SK-N-SH (cell line): ENCODE measurements around the gene SMYD3. TPM values are rescaled to one million over a fixed set of nuclear protein-coding genes. Genes with fewer than 3 reads are reported as not detected.
"Not testable (repeated sequence)": the region's sequence is repeated elsewhere in the genome, so short reads cannot be mapped to it uniquely, and the experiment has no call there.

ENCODE experiments used
- CTCF ChIA-PET: fragments of 300-600, 350-600 bp; formaldehyde crosslinking; extraction: SDS; loops from one replicate; lab custom pipeline; 2021; lab: Yijun Ruan, JAX
- POLR2A ChIA-PET: fragments of 350-600 bp; sonication (Branson Sonifier 250); formaldehyde crosslinking; extraction: SDS; loops from one replicate; lab custom pipeline; 2020; ENCODE audit warnings: antibody characterized with exemption, inconsistent platforms; lab: Yijun Ruan, JAX
- DNase-seq: peaks from one replicate; pipeline ENCODE4 v3.0.0; 2012
- H2AFZ ChIP-seq: fragments of 200-600 bp; sonication (generic); 2 replicates; pipeline ENCODE4 v1.8.1; 2016; ENCODE audit warnings: antibody characterized with exemption, mild to moderate bottlenecking, low read depth
- H3F3A ChIP-seq: fragments of 200-600 bp; sonication (generic); replicated peaks from 2 replicates; pipeline ENCODE3; 2016; ENCODE audit warnings: antibody characterized with exemption, mild to moderate bottlenecking; ENCODE audit not compliant: insufficient read depth
- H3K27ac ChIP-seq, 2 experiments: fragments of 200-500 bp in 1 of 2; fragments of 200-600 bp in 1 of 2; sonication (Bioruptor generic) in 1 of 2; sonication (generic), shearing (Covaris generic) in 1 of 2; 2 replicates each; pipeline versions ENCODE4 v1.5.1 to v1.6.1; 2014 to 2016; ENCODE audit warnings: low read depth in 2 of 2, inconsistent platforms in 1 of 2, low read length in 1 of 2, mild to moderate bottlenecking in 1 of 2, mixed read lengths in 1 of 2
- H3K27me3 ChIP-seq: fragments of 200-600 bp; sonication (generic), shearing (Covaris generic); 2 replicates; pipeline ENCODE4 v1.6.1; 2016; ENCODE audit warnings: mixed run types; ENCODE audit not compliant: insufficient read depth
- H3K36me3 ChIP-seq, 2 experiments: fragments of 200-500 bp in 1 of 2; fragments of 200-600 bp in 1 of 2; sonication (Bioruptor generic) in 1 of 2; sonication (generic) in 1 of 2; replicated peaks in 1 of 2; 2 replicates each; pipeline versions ENCODE3 to v1.5.1; 2014 to 2016; ENCODE audit warnings: low read length in 1 of 2, mild to moderate bottlenecking in 1 of 2; ENCODE audit not compliant: insufficient read depth in 2 of 2, control insufficient read depth in 1 of 2
- H3K4me1 ChIP-seq, 2 experiments: fragments of 200-500 bp in 1 of 2; fragments of 200-600 bp in 1 of 2; sonication (Bioruptor generic) in 1 of 2; sonication (generic), shearing (Covaris generic) in 1 of 2; 2 replicates each; pipeline versions ENCODE4 v1.5.1 to v1.6.1; 2014 to 2016; ENCODE audit warnings: low read depth in 1 of 2, low read length in 1 of 2, mixed run types in 1 of 2; ENCODE audit not compliant: insufficient read depth in 2 of 2, control insufficient read depth in 1 of 2
- H3K4me2 ChIP-seq: fragments of 200-600 bp; sonication (generic), shearing (Covaris generic); 2 replicates; pipeline ENCODE4 v1.6.1; 2017; ENCODE audit warnings: mixed run types
- H3K4me3 ChIP-seq, 2 experiments: fragments of 200-500 bp in 1 of 2; fragments of 200-600 bp in 1 of 2; sonication (Bioruptor generic) in 1 of 2; sonication (generic), shearing (Covaris generic) in 1 of 2; 2 replicates each; pipeline versions ENCODE4 v1.5.1 to v1.8.1; 2014 to 2016; ENCODE audit warnings: low read depth in 2 of 2, inconsistent platforms in 1 of 2, low read length in 1 of 2, mild to moderate bottlenecking in 1 of 2, mixed read lengths in 1 of 2, moderate library complexity in 1 of 2
- H3K79me2 ChIP-seq: fragments of 200-600 bp; sonication (generic); 2 replicates; pipeline ENCODE4 v1.8.1; 2017; ENCODE audit warnings: mild to moderate bottlenecking; ENCODE audit not compliant: insufficient read depth
- H3K9ac ChIP-seq: fragments of 200-600 bp; sonication (generic); 2 replicates; pipeline ENCODE4 v1.6.1; 2017; ENCODE audit warnings: mixed run types
- H3K9me2 ChIP-seq: fragments of 200-600 bp; sonication (generic); 2 replicates; pipeline ENCODE4 v1.6.1; 2017; ENCODE audit warnings: mixed run types
- H3K9me3 ChIP-seq: fragments of 200-600 bp; sonication (generic); 2 replicates; pipeline ENCODE4 v1.6.1; 2017; ENCODE audit warnings: mixed run types, mild to moderate bottlenecking, moderate library complexity
- H4K20me1 ChIP-seq: fragments of 200-600 bp; sonication (generic); 2 replicates; pipeline ENCODE4 v1.6.1; 2017; ENCODE audit warnings: mild to moderate bottlenecking, mixed run types; ENCODE audit not compliant: insufficient read depth
- JUND ChIP-seq: IDR thresholded peaks from 2 replicates; pipeline ENCODE4 v1.4.0; 2012
- MXI1 ChIP-seq: IDR thresholded peaks from 2 replicates; pipeline ENCODE4 v1.6.1; 2012; ENCODE audit warnings: mild to moderate bottlenecking, low read depth, low read length, improper control_type of control experiment
- RCOR1 ChIP-seq: fragments of 150-350 bp; IDR thresholded peaks from 2 replicates; pipeline ENCODE4 v1.6.1; 2017; ENCODE audit warnings: antibody characterized with exemption, low read length
- WGBS: methylation state at CpG from one replicate; pipeline ENCODE4 v1.1.6; 2017; ENCODE audit warnings: low lambda C conversion rate; 5-methylcytosine and 5-hydroxymethylcytosine counted together
- polyA plus RNA-seq, 3 experiments: library from polyadenylated mRNA; depleted of rRNA; stranded (reverse); fragments of >200 nt; gene quantifications; 2 replicates each; pipeline ENCODE4 v1.2.3, GENCODE V29; 2012

Gene SMYD3
- polyA plus RNA-seq, 1 of the 3 experiments (the other 2 are of a cell fraction), result 31.4 TPM

GRCh38 chr1:246329900-246330299, 177.2 kb downstream of the SMYD3 start:
- Histone ChIP-seq H3K9ac (no peak overlapping the region), H3K27me3 (no peaks in the 10 kb centered on the region), H2AFZ (no peak overlapping the region), H3K9me3 (no peaks in the 10 kb centered on the region), H3K4me3 (no peak overlapping the region), H3K36me3 (peaks cover 0 to 2% of the 10 kb centered on the region in 2 experiments), H3K79me2 (no peaks in the 10 kb centered on the region), H3K4me2 (no peak overlapping the region), H4K20me1 (no peaks in the 10 kb centered on the region), H3K4me1 (no peaks in the 10 kb centered on the region; a peak in 1 of 4 replicates), H3K9me2 (no peaks in the 10 kb centered on the region), H3F3A (no peaks in the 10 kb centered on the region), H3K27ac (no peak overlapping the region)
- POLR2A ChIA-PET, result interaction anchor here (0.6 kb wide), 1 partner anchor 1451 kb away, joined by 3 read pairs; no protein-coding TSS in a partner anchor
- whole genome bisulfite sequencing, result 97% methylated on average over 4 of the region's 4 CpGs
- DNase-seq, result no peak
- TF ChIP-seq MXI1, result no peak
- CTCF ChIA-PET, result no interaction called here

- H3K27me3 ChIP-seq, H3K36me3 ChIP-seq, CTCF ChIA-PET, H3K27ac ChIP-seq, H4K20me1 ChIP-seq, H3K9me2 ChIP-seq, H3K79me2 ChIP-seq, H3K9me3 ChIP-seq, H3F3A ChIP-seq, H3K9ac ChIP-seq, H3K4me3 ChIP-seq, DNase-seq, H2AFZ ChIP-seq, POLR2A ChIA-PET, H3K4me2 ChIP-seq, H3K4me1 ChIP-seq: not testable (repeated sequence)
- 79% methylated on average over 1 of the region's 1 CpG for WGBS
These were observed 177.8 kb downstream of the SMYD3 start for GRCh38 chr1:246329292-246329691.

- no peaks in the 10 kb centered on the region for H3K79me2 ChIP-seq
- no peaks in the 10 kb centered on the region for H3K27me3 ChIP-seq
- H3K4me1 ChIP-seq, result no peaks in the 10 kb centered on the region; a peak in 1 of 4 replicates
- ChIA-PET POLR2A (no interaction called here), CTCF (interaction anchor here (1.4 kb wide), 1 partner anchor 12 kb away, joined by 5 read pairs; no protein-coding TSS in a partner anchor)
- H3K36me3 ChIP-seq, result peaks cover 0 to 2% of the 10 kb centered on the region in 2 experiments
- H4K20me1 ChIP-seq, result no peaks in the 10 kb centered on the region
- TF ChIP-seq JUND (peak; percentile 5; the same call in 1 of the 2 replicates), RCOR1 (no peak)
- H2AFZ ChIP-seq, result no peak overlapping the region
- H3F3A ChIP-seq, result no peaks in the 10 kb centered on the region
- no peaks in the 10 kb centered on the region for H3K9me3 ChIP-seq
- H3K27ac ChIP-seq, result no peak overlapping the region
- WGBS, result 80% methylated on average over 12 of the region's 12 CpGs
- no peak overlapping the region for H3K4me2 ChIP-seq
- no peak overlapping the region for H3K9ac ChIP-seq
- H3K9me2 ChIP-seq, result no peaks in the 10 kb centered on the region
- no peak for DNase-seq
- H3K4me3 ChIP-seq, result no peak overlapping the region
These were observed 182.4 kb downstream of the SMYD3 start for GRCh38 chr1:246324711-246325110.

- POLR2A ChIA-PET, H3K9me2 ChIP-seq, H3F3A ChIP-seq, H3K79me2 ChIP-seq, H3K4me2 ChIP-seq, H3K36me3 ChIP-seq, H3K27me3 ChIP-seq, H3K4me1 ChIP-seq, DNase-seq, H3K4me3 ChIP-seq, H3K9ac ChIP-seq, H2AFZ ChIP-seq, H3K9me3 ChIP-seq, H3K27ac ChIP-seq, H4K20me1 ChIP-seq: not testable (repeated sequence)
- CTCF ChIA-PET, result interaction anchor here (1.0 to 1.4 kb wide), 3 partner anchors 12 to 126 kb away, joined by 3 to 5 read pairs (median 3); no protein-coding TSS in a partner anchor
- 95% methylated on average over 17 of the region's 17 CpGs for WGBS
These were observed 183.0 kb downstream of the SMYD3 start for GRCh38 chr1:246324033-246324432.
